HepG2 (cell line): ENCODE data around the gene VPS37B. TPM values are rescaled to one million over a fixed set of nuclear protein-coding genes. Genes with fewer than 3 reads are reported as not detected.

Source experiments
- ATAC-seq: fragments of 200-7000 bp; cut with Tn5 transposase; 3 replicates; pipeline ENCODE4 v1.9.1; 2020; ENCODE audit warnings: mild to moderate bottlenecking, moderate library complexity
- BruUV-seq: library from RNA; stranded (reverse); fragments of 400-500 nt; replicated peaks from 2 replicates; lab custom pipeline; 2021; lab: Mats Ljungman, UMichigan
- CTCF ChIA-PET: fragments of 300-600 bp; formaldehyde crosslinking; extraction: SDS; loops from one replicate; lab custom pipeline; 2021; ENCODE audit warnings: low total read pairs, inconsistent platforms, low intra/inter-chr PET ratio; lab: Yijun Ruan, JAX
- POLR2A ChIA-PET: fragments of 350-600 bp; sonication (Branson Sonifier 250); formaldehyde crosslinking; loops from one replicate; lab custom pipeline; 2020; ENCODE audit warnings: antibody characterized with exemption, inconsistent platforms; lab: Yijun Ruan, JAX
- DNase-seq: peaks from one replicate; pipeline ENCODE4 v3.0.0-alpha.2; 2015; ENCODE audit warnings: low spot score
- FAIRE-seq: peaks from 3 replicates; lab custom pipeline; 2011; peaks lifted over from hg19 to GRCh38; lab: Jason Lieb, UNC
- H2AFZ ChIP-seq: one replicate; pipeline ENCODE4 v1.6.1; 2011; ENCODE audit warnings: low read length, inconsistent platforms
- H3K27ac ChIP-seq: fragments of 300-600 bp; 3 replicates; pipeline ENCODE4 v1.8.0; 2011; ENCODE audit warnings: mixed run types, mild to moderate bottlenecking, mixed read lengths, low read length, inconsistent platforms; ENCODE audit not compliant: insufficient read depth; ENCODE audit errors: extremely low read length
- H3K27me3 ChIP-seq, 2 experiments: fragments of 200-600 bp in 1 of 2; 2 replicates in 1 of 2; 3 replicates in 1 of 2; pipeline versions ENCODE4 v1.6.0 to v1.8.0; 2011; ENCODE audit warnings: low read length in 2 of 2, mild to moderate bottlenecking in 2 of 2, moderate library complexity in 2 of 2, inconsistent platforms in 1 of 2; ENCODE audit not compliant: insufficient read depth in 2 of 2, control insufficient read depth in 1 of 2
- H3K36me3 ChIP-seq, 2 experiments: fragments of 200-600 bp in 1 of 2; replicated peaks in 1 of 2; 2 replicates in 1 of 2; 3 replicates in 1 of 2; pipeline versions ENCODE4 v1.5.1 to v1.8.0; 2011; ENCODE audit warnings: low read length in 2 of 2, inconsistent platforms in 1 of 2; ENCODE audit not compliant: insufficient read depth in 2 of 2, control insufficient read depth in 1 of 2
- H3K4me1 ChIP-seq: 2 replicates; pipeline ENCODE4 v1.5.1; 2012; ENCODE audit warnings: low read length, inconsistent platforms; ENCODE audit not compliant: insufficient read depth
- H3K4me2 ChIP-seq: 2 replicates; pipeline ENCODE4 v1.6.0; 2011; ENCODE audit warnings: low read depth, low read length, inconsistent platforms
- H3K4me3 ChIP-seq, 3 experiments: fragments of 200-600 bp in 1 of 3; sonication (generic), shearing (Covaris generic) in 1 of 3; replicated peaks in 1 of 3; 2 replicates each; pipeline ENCODE4 v1.5.1; 2011 to 2016; ENCODE audit warnings: low read length in 3 of 3, inconsistent platforms in 2 of 3, low read depth in 2 of 3, mild to moderate bottlenecking in 2 of 3, control low read depth in 1 of 3, mixed read lengths in 1 of 3; ENCODE audit not compliant: insufficient read depth in 1 of 3
- H3K79me2 ChIP-seq: one replicate; pipeline ENCODE4 v1.6.1; 2011; ENCODE audit warnings: low read length, inconsistent platforms; ENCODE audit not compliant: insufficient read depth
- H3K9ac ChIP-seq: 2 replicates; pipeline ENCODE4 v1.6.0; 2011; ENCODE audit warnings: mild to moderate bottlenecking, low read depth, low read length, inconsistent platforms; ENCODE audit not compliant: insufficient read depth
- H3K9me3 ChIP-seq: 2 replicates; pipeline ENCODE4 v1.5.1; 2012; ENCODE audit warnings: mild to moderate bottlenecking, low read length
- H4K20me1 ChIP-seq: 2 replicates; pipeline ENCODE4 v1.6.0; 2011; ENCODE audit warnings: inconsistent platforms, mild to moderate bottlenecking, low read length, moderate library complexity; ENCODE audit not compliant: insufficient read depth
- ADNP ChIP-seq: sonication (generic); formaldehyde crosslinking; IDR thresholded peaks from 2 replicates; pipeline ENCODE4 v1.4.0; 2020; ENCODE audit warnings: missing genetic modification reagents
- E2F2 ChIP-seq: sonication (generic); formaldehyde crosslinking; IDR thresholded peaks from 2 replicates; pipeline ENCODE4 v1.4.0; 2020; ENCODE audit warnings: missing genetic modification reagents, borderline replicate concordance
- FIP1L1 ChIP-seq: fragments of 200-400 bp; formaldehyde crosslinking; IDR thresholded peaks from 2 replicates; pipeline ENCODE4 v1.6.1; 2018; ENCODE audit warnings: low read depth, mild to moderate bottlenecking, low read length, moderate library complexity, borderline replicate concordance; ENCODE audit not compliant: insufficient read depth
- HBP1 ChIP-seq: IDR thresholded peaks from 2 replicates; pipeline ENCODE4 v1.6.1; 2016; ENCODE audit warnings: low read depth, control low read depth
- IKZF5 ChIP-seq: IDR thresholded peaks from 2 replicates; pipeline ENCODE4 v1.6.1; 2018; ENCODE audit warnings: missing genetic modification reagents, mild to moderate bottlenecking, missing compliant biosample characterization
- IRF2 ChIP-seq: IDR thresholded peaks from 2 replicates; pipeline ENCODE4 v1.6.1; 2018; ENCODE audit warnings: missing genetic modification reagents, missing compliant biosample characterization
- MXD1 ChIP-seq: sonication (generic); formaldehyde crosslinking; IDR thresholded peaks from 2 replicates; pipeline ENCODE4 v1.4.0; 2020; ENCODE audit warnings: mild to moderate bottlenecking, missing genetic modification reagents
- MXI1 ChIP-seq: IDR thresholded peaks from 3 replicates; pipeline ENCODE4 v1.6.1; 2012; ENCODE audit warnings: low read depth, low read length, inconsistent platforms, borderline replicate concordance
- REL ChIP-seq: sonication (generic); formaldehyde crosslinking; conservative IDR thresholded peaks from 2 replicates; pipeline ENCODE4 v1.8.0; 2022; ENCODE audit warnings: mild to moderate bottlenecking, missing genetic modification reagents, moderate library complexity
- ZBTB7A ChIP-seq: sonication (generic); formaldehyde crosslinking; IDR thresholded peaks from 2 replicates; pipeline ENCODE4 v1.8.0; 2022; ENCODE audit warnings: mild to moderate bottlenecking, missing genetic modification reagents
- ZNF138 ChIP-seq: sonication (generic); formaldehyde crosslinking; IDR thresholded peaks from 2 replicates; pipeline ENCODE4 v1.5.0; 2020; ENCODE audit warnings: mild to moderate bottlenecking, low read depth, missing genetic modification reagents
- ZNF335 ChIP-seq: sonication (generic); formaldehyde crosslinking; IDR thresholded peaks from 2 replicates; pipeline ENCODE4 v1.4.0; 2020; ENCODE audit warnings: missing genetic modification reagents
- ZNF350 ChIP-seq: sonication (generic); formaldehyde crosslinking; IDR thresholded peaks from 2 replicates; pipeline ENCODE4 v1.4.0; 2020; ENCODE audit warnings: mild to moderate bottlenecking, low read depth, missing genetic modification reagents, borderline replicate concordance
- ZSCAN9 ChIP-seq: IDR thresholded peaks from 2 replicates; pipeline ENCODE4 v1.6.1; 2016; ENCODE audit warnings: borderline replicate concordance
- WGBS: methylation state at CpG from one replicate; pipeline ENCODE4 v1.1.6; 2017; ENCODE audit warnings: low lambda C conversion rate; 5-methylcytosine and 5-hydroxymethylcytosine counted together
- in situ Hi-C: cut with HindIII; loops from 2 replicates; pipeline ENCODE4 v1.10.0; 2017; ENCODE audit warnings: low pct_unique_long_range_greater_than_20kb; ENCODE audit not compliant: extremely low pct_ligation_motif_present
- intact Hi-C: fragments of 100-400 bp; cut with micrococcal nuclease; formaldehyde crosslinking; loops from one replicate; pipeline ENCODE4 v1.10.0; 2022; ENCODE audit not compliant: unreplicated experiment
- polyA plus RNA-seq, 8 experiments: library from polyadenylated mRNA; depleted of rRNA in 3 of 8; stranded (reverse) in 7 of 8; unstranded in 1 of 8; fragments of >200 nt; fragmentation: Illumina TruSeq in 4 of 8; extraction: Trizol in 4 of 8; gene quantifications; 2 replicates each; pipeline versions ENCODE4 v1.2.1 to v1.2.3, GENCODE V29; 2011 to 2016; ENCODE audit warnings: low read depth in 4 of 8, missing spikeins in 1 of 8, mixed read lengths in 1 of 8; ENCODE audit not compliant: insufficient read depth in 1 of 8
- total RNA-seq, 5 experiments: library from RNA; depleted of rRNA; stranded (reverse); fragments of >200 nt; fragmentation: Illumina TruSeq; extraction: Trizol; gene quantifications; 2 replicates each; pipeline ENCODE4 v1.2.3, GENCODE V29; 2016; ENCODE audit warnings: low read depth in 1 of 5
- TF ChIP-seq, protein P1 (sequence below): sonication (generic); formaldehyde crosslinking; IDR thresholded peaks from 2 replicates; pipeline ENCODE4 v1.4.0; 2020; ENCODE audit warnings: missing genetic modification reagents
- TF ChIP-seq, protein P2 (sequence below): sonication (generic); IDR thresholded peaks from 2 replicates; pipeline ENCODE4 v1.6.1; 2016; ENCODE audit warnings: low read depth, borderline replicate concordance

Gene VPS37B
- total and polyA plus RNA-seq, 2 of the 13 experiments (the other 11 are each of a cell fraction or from before 2014, with no cell fraction given), result 4.6 to 5.3 TPM

- intact Hi-C loops (no loop called here), in situ Hi-C loops (no loop called here)
- Histone ChIP-seq H3K79me2 (no peaks in the 10 kb centered on the region), H3K27me3 (no peaks in the 10 kb centered on the region), H3K36me3 (no peaks in the 10 kb centered on the region), H3K9ac (no peak overlapping the region), H3K4me3 (no peak overlapping the region), H3K27ac (no peak overlapping the region), H3K4me2 (no peak overlapping the region), H2AFZ (no peak overlapping the region), H3K4me1 (peaks cover 9% of the 10 kb centered on the region; the same call in 1 of the 2 replicates), H3K9me3 (no peaks in the 10 kb centered on the region), H4K20me1 (no peaks in the 10 kb centered on the region)
- no TSS peak for BruUV-seq
- no peak for TF ChIP-seq MXD1
- TF ChIP-seq MXI1, result no peak
- TF ChIP-seq HBP1 (CRISPR knock-in tag), result no peak
- TF ChIP-seq ZNF335 (CRISPR knock-in tag), result no peak
- TF ChIP-seq ZNF138 (CRISPR knock-in tag), result no peak
- TF ChIP-seq IKZF5 (CRISPR knock-in tag), result no peak
- TF ChIP-seq ZSCAN9 (CRISPR knock-in tag), result no peak
- TF ChIP-seq ZBTB7A, result no peak
- no peak for TF ChIP-seq FIP1L1
- TF ChIP-seq ADNP (CRISPR knock-in tag), result no peak
- TF ChIP-seq E2F2 (CRISPR knock-in tag), result no peak
- TF ChIP-seq ZNF350 (CRISPR knock-in tag), result no peak
- TF ChIP-seq, protein P1, sequence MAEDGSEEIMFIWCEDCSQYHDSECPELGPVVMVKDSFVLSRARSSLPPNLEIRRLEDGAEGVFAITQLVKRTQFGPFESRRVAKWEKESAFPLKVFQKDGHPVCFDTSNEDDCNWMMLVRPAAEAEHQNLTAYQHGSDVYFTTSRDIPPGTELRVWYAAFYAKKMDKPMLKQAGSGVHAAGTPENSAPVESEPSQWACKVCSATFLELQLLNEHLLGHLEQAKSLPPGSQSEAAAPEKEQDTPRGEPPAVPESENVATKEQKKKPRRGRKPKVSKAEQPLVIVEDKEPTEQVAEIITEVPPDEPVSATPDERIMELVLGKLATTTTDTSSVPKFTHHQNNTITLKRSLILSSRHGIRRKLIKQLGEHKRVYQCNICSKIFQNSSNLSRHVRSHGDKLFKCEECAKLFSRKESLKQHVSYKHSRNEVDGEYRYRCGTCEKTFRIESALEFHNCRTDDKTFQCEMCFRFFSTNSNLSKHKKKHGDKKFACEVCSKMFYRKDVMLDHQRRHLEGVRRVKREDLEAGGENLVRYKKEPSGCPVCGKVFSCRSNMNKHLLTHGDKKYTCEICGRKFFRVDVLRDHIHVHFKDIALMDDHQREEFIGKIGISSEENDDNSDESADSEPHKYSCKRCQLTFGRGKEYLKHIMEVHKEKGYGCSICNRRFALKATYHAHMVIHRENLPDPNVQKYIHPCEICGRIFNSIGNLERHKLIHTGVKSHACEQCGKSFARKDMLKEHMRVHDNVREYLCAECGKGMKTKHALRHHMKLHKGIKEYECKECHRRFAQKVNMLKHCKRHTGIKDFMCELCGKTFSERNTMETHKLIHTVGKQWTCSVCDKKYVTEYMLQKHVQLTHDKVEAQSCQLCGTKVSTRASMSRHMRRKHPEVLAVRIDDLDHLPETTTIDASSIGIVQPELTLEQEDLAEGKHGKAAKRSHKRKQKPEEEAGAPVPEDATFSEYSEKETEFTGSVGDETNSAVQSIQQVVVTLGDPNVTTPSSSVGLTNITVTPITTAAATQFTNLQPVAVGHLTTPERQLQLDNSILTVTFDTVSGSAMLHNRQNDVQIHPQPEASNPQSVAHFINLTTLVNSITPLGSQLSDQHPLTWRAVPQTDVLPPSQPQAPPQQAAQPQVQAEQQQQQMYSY (CRISPR knock-in tag), result no peak
- no peak for TF ChIP-seq REL (CRISPR knock-in tag)
- TF ChIP-seq, protein P2, sequence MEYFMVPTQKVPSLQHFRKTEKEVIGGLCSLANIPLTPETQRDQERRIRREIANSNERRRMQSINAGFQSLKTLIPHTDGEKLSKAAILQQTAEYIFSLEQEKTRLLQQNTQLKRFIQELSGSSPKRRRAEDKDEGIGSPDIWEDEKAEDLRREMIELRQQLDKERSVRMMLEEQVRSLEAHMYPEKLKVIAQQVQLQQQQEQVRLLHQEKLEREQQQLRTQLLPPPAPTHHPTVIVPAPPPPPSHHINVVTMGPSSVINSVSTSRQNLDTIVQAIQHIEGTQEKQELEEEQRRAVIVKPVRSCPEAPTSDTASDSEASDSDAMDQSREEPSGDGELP, result no peak
- no peak for TF ChIP-seq IRF2
- DNase-seq (no peak), ATAC-seq (no peak; the same call in 2 of the 3 replicates), FAIRE-seq (no peak)
- ChIA-PET CTCF (no interaction called here), POLR2A (no interaction called here)
- WGBS, result no CpG with 5 or more reads among the region's 23 CpGs
Measured at GRCh38 chr12:122929812-122930211, 33.9 kb upstream of the VPS37B start.
